KOPT-K1 (cell line): ENCODE data around the gene LAMTOR4.

ENCODE experiments used
- H3K27ac ChIP-seq: fragments of 200-600 bp; sonication (generic); 2 replicates; pipeline ENCODE4 v1.5.1; 2016; ENCODE audit warnings: antibody characterized with exemption, mild to moderate bottlenecking, low read depth, low read length; ENCODE audit not compliant: poor library complexity, severe bottlenecking
- H3K36me3 ChIP-seq: fragments of 200-600 bp; sonication (generic); 2 replicates; pipeline ENCODE4 v1.5.1; 2017; ENCODE audit warnings: antibody characterized with exemption, mild to moderate bottlenecking, low read length, moderate library complexity; ENCODE audit not compliant: insufficient read depth
- H3K9me3 ChIP-seq: fragments of 200-600 bp; sonication (generic); 2 replicates; pipeline ENCODE4 v1.5.1; 2017; ENCODE audit warnings: antibody characterized with exemption, low read length, mild to moderate bottlenecking; ENCODE audit not compliant: insufficient read depth, poor library complexity, severe bottlenecking

Gene LAMTOR4

GRCh38 chr7:100148559-100149328, at the start of gene LAMTOR4:
TSS of gene LAMTOR4 (plus strand) at chr7:100148918. CDS start at chr7:100148973, 55 bp downstream.
- H3K27ac ChIP-seq: peak within 1 kb of the TSS; percentile 89
- H3K36me3 ChIP-seq: peaks cover 23% of the 10 kb centered on the region
- no peaks in the 10 kb centered on the region for H3K9me3 ChIP-seq

- H3K27ac ChIP-seq: peak overlapping the region; percentile 100
- peaks cover 71% of the 10 kb centered on the region for H3K36me3 ChIP-seq
- no peaks in the 10 kb centered on the region for H3K9me3 ChIP-seq
Measured at GRCh38 chr7:100099452-100099851, 49.3 kb upstream of the LAMTOR4 start.

- Histone ChIP-seq H3K9me3 (no peaks in the 10 kb centered on the region), H3K36me3 (peaks cover 69% of the 10 kb centered on the region), H3K27ac (peak overlapping the region; percentile 100)
Measured at GRCh38 chr7:100100420-100101015, 48.2 kb upstream of the LAMTOR4 start.

DNA sequence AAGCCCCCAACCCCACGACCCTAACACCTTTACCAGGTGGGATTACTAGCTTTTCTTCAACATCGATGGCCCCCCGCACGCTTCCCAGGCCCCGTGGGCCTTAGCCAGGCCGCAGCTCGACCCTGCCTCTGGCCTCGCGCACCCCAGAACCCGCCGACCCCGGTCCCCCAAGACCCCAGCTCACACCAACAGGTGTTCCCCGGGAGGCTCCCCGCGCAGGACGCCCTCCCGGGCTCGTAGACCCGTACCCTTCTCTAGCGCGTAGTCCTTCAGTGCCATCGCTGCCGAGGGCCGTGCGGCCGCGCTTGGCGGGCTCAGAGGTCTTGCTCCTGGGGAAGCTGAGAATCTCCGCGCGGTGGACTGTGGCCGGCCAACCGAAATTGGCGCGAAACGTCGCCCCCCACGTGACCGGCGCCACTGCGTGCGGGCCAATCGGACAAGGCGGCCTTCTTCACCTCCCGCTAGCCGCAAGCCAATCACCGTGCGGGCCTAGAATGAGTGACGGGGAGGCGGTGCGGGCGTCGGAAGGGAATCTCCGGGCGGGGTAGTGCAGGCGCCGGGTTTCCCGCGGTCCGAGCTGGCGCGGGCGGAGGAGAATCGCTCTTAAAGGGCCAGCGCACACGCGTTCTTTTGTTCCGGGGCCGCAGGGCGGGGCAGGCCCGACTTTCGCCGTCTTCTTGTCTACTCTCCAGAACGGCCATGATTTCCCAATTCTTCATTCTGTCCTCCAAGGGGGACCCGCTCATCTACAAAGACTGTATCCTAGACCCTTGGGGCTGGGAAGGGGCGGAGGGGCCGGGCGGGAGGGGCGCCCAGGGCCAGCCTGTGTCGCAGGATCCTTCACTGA, 47.5 kb upstream of the LAMTOR4 start, which contains the start of the genes AP4M1 and MCM7:
Gene AP4M1 (plus strand): TSS at position 628 of the 847 bp plus-strand sequence. CDS start 72 bp downstream, at position 700.
Gene MCM7 (minus strand): TSS at position 382 of the 847 bp plus-strand sequence. CDS start 103 bp downstream, at position 279.
- H3K9me3 ChIP-seq: no peaks in the 10 kb centered on the region
- H3K27ac ChIP-seq: peak within 1 kb of the TSS; percentile 100
- peaks cover 69% of the 10 kb centered on the region for H3K36me3 ChIP-seq

- Histone ChIP-seq H3K9me3 (no peaks in the 10 kb centered on the region), H3K27ac (peak overlapping the region; percentile 100), H3K36me3 (peaks cover 69% of the 10 kb centered on the region)
Measured at GRCh38 chr7:100102950-100103840, 45.5 kb upstream of the LAMTOR4 start.

DNA sequence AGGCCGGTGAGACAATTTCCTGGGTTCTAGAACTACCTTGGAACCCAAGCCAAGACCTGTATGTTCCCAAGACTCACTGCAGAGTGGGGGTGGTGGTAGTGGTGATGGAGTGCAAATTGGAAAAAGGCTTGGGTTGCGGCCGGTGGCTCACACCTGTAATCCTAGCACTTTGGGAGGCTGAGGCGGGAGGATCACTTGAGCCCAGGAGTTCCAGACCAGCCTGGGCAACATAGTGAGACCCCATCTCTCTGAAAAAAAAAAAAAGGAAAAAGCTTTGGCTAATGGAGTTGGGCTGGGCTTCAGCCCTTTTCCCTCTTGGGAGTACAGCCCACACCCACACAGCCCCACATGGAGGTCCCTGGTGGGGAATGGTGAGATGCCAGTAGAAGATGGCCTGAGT, 43.2 kb upstream of the LAMTOR4 start:
- Histone ChIP-seq H3K36me3 (peaks cover 72% of the 10 kb centered on the region), H3K9me3 (no peaks in the 10 kb centered on the region), H3K27ac (no peak overlapping the region)

GRCh38 chr7:100106633-100107032, 42.1 kb upstream of the LAMTOR4 start:
- Histone ChIP-seq H3K27ac (no peak overlapping the region), H3K36me3 (peaks cover 83% of the 10 kb centered on the region), H3K9me3 (no peaks in the 10 kb centered on the region)

DNA sequence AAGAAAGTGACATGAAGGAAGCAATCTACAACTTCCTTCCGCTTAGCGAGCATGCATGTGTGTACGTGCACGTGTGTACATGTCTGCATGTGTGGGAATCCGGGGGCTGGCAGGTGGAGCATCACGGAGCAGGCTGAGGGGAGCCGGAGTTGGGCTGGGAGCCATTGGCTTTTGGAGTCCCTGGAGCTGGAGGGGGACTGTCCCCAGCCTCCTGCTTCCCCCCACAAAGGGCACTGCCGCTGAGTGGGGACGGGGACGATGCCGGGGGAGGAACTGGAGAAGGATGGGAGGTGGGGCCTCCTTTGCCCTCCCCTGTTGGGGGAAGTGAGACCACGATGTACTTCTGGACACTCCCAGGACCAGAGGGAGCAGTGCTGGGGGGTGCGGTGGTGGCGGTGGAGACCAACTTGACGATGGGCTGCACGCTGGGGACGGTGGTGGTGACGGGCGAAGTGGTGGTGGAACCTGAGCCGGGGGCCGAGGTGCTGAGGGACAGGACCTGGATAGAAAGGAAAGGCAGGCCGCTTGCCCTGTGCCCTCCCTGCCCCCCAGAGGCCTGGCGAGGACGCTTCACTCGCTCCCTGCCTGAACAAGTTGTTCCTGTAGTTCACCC, 41.5 kb upstream of the LAMTOR4 start:
- H3K36me3 ChIP-seq: peaks cover 89% of the 10 kb centered on the region
- no peaks in the 10 kb centered on the region for H3K9me3 ChIP-seq
- no peak overlapping the region for H3K27ac ChIP-seq

GRCh38 chr7:100107890-100108289, 40.8 kb upstream of the LAMTOR4 start:
- H3K27ac ChIP-seq: no peak overlapping the region
- peaks cover 96% of the 10 kb centered on the region for H3K36me3 ChIP-seq
- no peaks in the 10 kb centered on the region for H3K9me3 ChIP-seq

- Histone ChIP-seq H3K36me3 (peaks cover 99% of the 10 kb centered on the region), H3K27ac (no peak overlapping the region), H3K9me3 (no peaks in the 10 kb centered on the region)
Measured at GRCh38 chr7:100109521-100110163, 39.1 kb upstream of the LAMTOR4 start.

- Histone ChIP-seq H3K9me3 (no peaks in the 10 kb centered on the region), H3K36me3 (peaks cover 97% of the 10 kb centered on the region)
Measured at GRCh38 chr7:100111156-100111555, 37.6 kb upstream of the LAMTOR4 start.

DNA sequence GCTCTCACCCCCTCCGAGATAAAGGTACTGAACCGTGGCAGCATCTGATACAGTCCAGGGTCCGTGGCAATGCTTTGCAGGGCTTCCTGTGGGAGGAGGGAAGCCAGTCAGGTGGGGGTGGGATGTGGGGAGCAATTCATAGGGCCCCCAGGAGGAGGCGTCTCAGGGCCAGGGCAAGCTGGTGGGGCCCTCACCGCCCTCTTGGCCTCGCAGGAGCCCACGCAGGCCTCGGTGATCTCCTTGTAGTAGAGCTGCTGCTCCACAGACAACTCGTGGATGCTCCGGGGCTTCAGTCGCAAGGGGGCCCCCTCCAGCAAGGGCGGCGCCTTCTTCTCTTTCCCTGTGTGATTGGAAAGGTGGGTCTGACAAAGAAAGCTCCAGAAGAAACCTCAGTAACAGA, 36.8 kb upstream of the LAMTOR4 start:
- Histone ChIP-seq H3K36me3 (peaks cover 90% of the 10 kb centered on the region), H3K9me3 (no peaks in the 10 kb centered on the region), H3K27ac (no peak overlapping the region)

More at GRCh38 chr7:100111156-100111555, 37.6 kb upstream of the LAMTOR4 start:
- no peak overlapping the region for H3K27ac ChIP-seq

- no peaks in the 10 kb centered on the region for H3K9me3 ChIP-seq
- no peak overlapping the region for H3K27ac ChIP-seq
- peaks cover 60% of the 10 kb centered on the region for H3K36me3 ChIP-seq
Measured at GRCh38 chr7:100115026-100115425, 33.7 kb upstream of the LAMTOR4 start.
